Neural progenitor cell (in vitro differentiated cells): ENCODE data around the gene HIGD1C. TPM values are rescaled to one million over a fixed set of nuclear protein-coding genes. Genes with fewer than 3 reads are reported as not detected.

Experiments
- DNase-seq: peaks from one replicate; pipeline ENCODE4 v3.0.0-alpha.2; 2016; ENCODE audit warnings: low spot score
- H2AFZ ChIP-seq: fragments of 200-600 bp; sonication (generic); replicated peaks from 2 replicates; pipeline ENCODE4 v1.6.1; 2016; ENCODE audit warnings: antibody characterized with exemption
- H3F3A ChIP-seq: fragments of 200-600 bp; sonication (generic); 2 replicates; pipeline ENCODE4 v1.6.1; 2016; ENCODE audit warnings: antibody characterized with exemption, low read depth
- H3K27ac ChIP-seq: fragments of 200-600 bp; sonication (generic); 2 replicates; pipeline ENCODE4 v1.5.1; 2016; ENCODE audit warnings: mild to moderate bottlenecking
- H3K27me3 ChIP-seq: fragments of 200-600 bp; sonication (generic); 2 replicates; pipeline ENCODE4 v1.6.1; 2016; ENCODE audit warnings: mild to moderate bottlenecking, moderate library complexity
- H3K36me3 ChIP-seq: fragments of 200-600 bp; sonication (generic); 2 replicates; pipeline ENCODE4 v1.5.1; 2016
- H3K4me1 ChIP-seq: fragments of 200-600 bp; sonication (generic); 2 replicates; pipeline ENCODE4 v1.6.1; 2016; ENCODE audit warnings: mixed run types
- H3K4me2 ChIP-seq: fragments of 200-600 bp; sonication (generic); 2 replicates; pipeline ENCODE4 v1.6.1; 2016
- H3K4me3 ChIP-seq: fragments of 200-600 bp; sonication (generic); 2 replicates; pipeline ENCODE4 v1.5.1; 2016
- H3K79me2 ChIP-seq: fragments of 200-600 bp; sonication (generic); 2 replicates; pipeline ENCODE4 v1.6.1; 2016; ENCODE audit warnings: low read depth
- H3K9ac ChIP-seq: fragments of 200-600 bp; sonication (generic); 2 replicates; pipeline ENCODE4 v1.6.1; 2016
- H3K9me3 ChIP-seq: fragments of 200-600 bp; sonication (generic); 2 replicates; pipeline ENCODE4 v1.5.1; 2016; ENCODE audit warnings: low read depth
- H4K20me1 ChIP-seq: fragments of 200-600 bp; sonication (generic); 2 replicates; pipeline ENCODE4 v1.6.1; 2016; ENCODE audit warnings: low read depth
- H3K27ac Mint-ChIP-seq: 3 replicates; pipeline ENCODE4 v1.8.0; 2021; ENCODE audit warnings: mixed read lengths
- H3K27me3 Mint-ChIP-seq: 2 replicates; pipeline ENCODE4 v1.8.0; 2022; ENCODE audit warnings: low read depth, mild to moderate bottlenecking, inconsistent platforms, moderate library complexity, mixed read lengths; ENCODE audit not compliant: insufficient read depth
- H3K36me3 Mint-ChIP-seq: 3 replicates; pipeline ENCODE4 v1.8.0; 2021; ENCODE audit warnings: mixed read lengths
- H3K4me1 Mint-ChIP-seq: 3 replicates; pipeline ENCODE4 v1.8.0; 2021; ENCODE audit warnings: mixed read lengths
- H3K4me3 Mint-ChIP-seq: 3 replicates; pipeline ENCODE4 v1.8.0; 2021; ENCODE audit warnings: mild to moderate bottlenecking, moderate library complexity, mixed read lengths
- H3K9me3 Mint-ChIP-seq: 3 replicates; pipeline ENCODE4 v1.8.0; 2020; ENCODE audit warnings: mixed read lengths
- CTCF ChIP-seq: fragments of 200-600 bp; sonication (generic); IDR thresholded peaks from 2 replicates; pipeline ENCODE4 v1.5.1; 2017; ENCODE audit warnings: antibody characterized with exemption, mild to moderate bottlenecking
- EZH2 ChIP-seq: fragments of 200-600 bp; sonication (generic); IDR thresholded peaks from 2 replicates; pipeline ENCODE4 v1.6.1; 2017; ENCODE audit warnings: antibody characterized with exemption, mild to moderate bottlenecking, moderate library complexity
- EZH2phosphoT487 ChIP-seq: fragments of 200-600 bp; sonication (generic); IDR thresholded peaks from 2 replicates; pipeline ENCODE4 v1.6.1; 2017; ENCODE audit warnings: antibody characterized with exemption
- total RNA-seq: library from RNA; depleted of rRNA; stranded (reverse); fragments of >200 nt; gene quantifications from 2 replicates; pipeline ENCODE4 v1.2.3, GENCODE V29; 2015; ENCODE audit warnings: low replicate concordance

The HIGD1C gene
- total RNA-seq, 1 donor from 2014 or later: not detected

DNA sequence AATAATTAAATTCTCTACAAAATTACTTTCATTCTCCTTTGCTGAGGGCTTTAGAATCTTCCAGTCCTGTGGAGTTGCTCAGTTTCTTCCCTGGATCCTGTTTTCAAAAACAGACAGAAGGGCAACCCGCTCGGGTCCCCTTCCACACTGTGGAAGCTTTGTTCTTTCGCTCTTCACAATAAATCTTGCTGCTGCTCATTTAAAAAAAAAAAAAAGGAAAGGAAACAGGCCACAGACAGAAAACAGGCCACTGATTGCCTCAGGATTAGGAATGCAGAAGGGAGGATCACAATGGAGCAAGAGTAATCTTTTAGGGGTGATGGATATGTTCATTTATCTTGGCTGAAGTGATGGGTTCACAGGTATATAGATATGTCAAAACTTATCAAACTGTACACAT lies 29.5 kb upstream of the HIGD1C start:
- Histone ChIP-seq H3K9ac (no peak overlapping the region), H3K9me3 (no peaks in the 10 kb centered on the region), H3K4me3 (no peak overlapping the region), H4K20me1 (no peaks in the 10 kb centered on the region), H3K4me1 (peaks cover 50% of the 10 kb centered on the region), H2AFZ (no peak overlapping the region), H3K27ac (no peak overlapping the region), H3K36me3 (no peaks in the 10 kb centered on the region), H3K4me2 (no peak overlapping the region), H3K79me2 (no peaks in the 10 kb centered on the region), H3F3A (peaks cover 40% of the 10 kb centered on the region), H3K27me3 (no peaks in the 10 kb centered on the region)
- H3K36me3 Mint-ChIP-seq: no peaks in the 10 kb centered on the region
- peaks cover 36% of the 10 kb centered on the region for H3K4me1 Mint-ChIP-seq
- peak; percentile 17 for DNase-seq
- peaks cover 2% of the 10 kb centered on the region for H3K27me3 Mint-ChIP-seq
- H3K9me3 Mint-ChIP-seq: peaks cover 6% of the 10 kb centered on the region
- no peak overlapping the region for H3K4me3 Mint-ChIP-seq
- H3K27ac Mint-ChIP-seq: peak overlapping the region; percentile 64
- TF ChIP-seq EZH2phosphoT487 (no peak), CTCF (no peak), EZH2 (no peak)

- H3K4me1 Mint-ChIP-seq: peaks cover 36% of the 10 kb centered on the region
These were observed 28.8 kb upstream of the HIGD1C start for GRCh38 chr12:50923361-50924130.

GRCh38 chr12:50924131-50924438 lies 28.3 kb upstream of the HIGD1C start:
- peak overlapping the region; percentile 6 for H3K27ac Mint-ChIP-seq

More at GRCh38 chr12:50923361-50924130, 28.8 kb upstream of the HIGD1C start:
- peaks cover under 1% of the 10 kb centered on the region for H3K9me3 Mint-ChIP-seq
- H3K27ac ChIP-seq: no peak overlapping the region
- DNase-seq: no peak
- peak overlapping the region; percentile 63 for H3K4me2 ChIP-seq
- H2AFZ ChIP-seq: peak overlapping the region; percentile 70
- H3K36me3 Mint-ChIP-seq: no peaks in the 10 kb centered on the region
- peaks cover 2% of the 10 kb centered on the region for H3K27me3 Mint-ChIP-seq
- H3F3A ChIP-seq: peaks cover 40% of the 10 kb centered on the region
- H3K9ac ChIP-seq: no peak overlapping the region
- TF ChIP-seq EZH2phosphoT487 (no peak), CTCF (no peak), EZH2 (no peak)
- peak overlapping the region; percentile 4 for H3K4me3 ChIP-seq
- no peaks in the 10 kb centered on the region for H3K36me3 ChIP-seq
- H3K79me2 ChIP-seq: no peaks in the 10 kb centered on the region
- no peaks in the 10 kb centered on the region for H3K27me3 ChIP-seq
- no peaks in the 10 kb centered on the region for H3K9me3 ChIP-seq
- H3K27ac Mint-ChIP-seq: peak overlapping the region; percentile 6
- peak overlapping the region; percentile 64 for H3K4me3 Mint-ChIP-seq
- H3K4me1 ChIP-seq: peaks cover 50% of the 10 kb centered on the region
- no peaks in the 10 kb centered on the region for H4K20me1 ChIP-seq

More at GRCh38 chr12:50924131-50924438, 28.3 kb upstream of the HIGD1C start:
- no peaks in the 10 kb centered on the region for H3K27me3 ChIP-seq
- Mint-ChIP-seq H3K9me3 (no peaks in the 10 kb centered on the region), H3K36me3 (no peaks in the 10 kb centered on the region), H3K27me3 (peaks cover 2% of the 10 kb centered on the region), H3K4me3 (peak overlapping the region; percentile 64), H3K4me1 (peaks cover 36% of the 10 kb centered on the region)
- peak overlapping the region; percentile 4 for H3K4me3 ChIP-seq
- TF ChIP-seq CTCF: no peak
- no peak for TF ChIP-seq EZH2
- no peak for TF ChIP-seq EZH2phosphoT487
- DNase-seq: no peak
- H3K9me3 ChIP-seq: no peaks in the 10 kb centered on the region
- H2AFZ ChIP-seq: peak overlapping the region; percentile 70
- no peaks in the 10 kb centered on the region for H3K79me2 ChIP-seq
- H3F3A ChIP-seq: peaks cover 40% of the 10 kb centered on the region
- peaks cover 50% of the 10 kb centered on the region for H3K4me1 ChIP-seq
- H3K36me3 ChIP-seq: no peaks in the 10 kb centered on the region
- H3K4me2 ChIP-seq: peak overlapping the region; percentile 63
- no peak overlapping the region for H3K9ac ChIP-seq
- H3K27ac ChIP-seq: no peak overlapping the region
- H4K20me1 ChIP-seq: no peaks in the 10 kb centered on the region
